GM21390 (cell line): ENCODE data around the gene OXT.
"Not testable (repeated sequence)": the region's sequence is repeated elsewhere in the genome, so short reads cannot be mapped to it uniquely, and the experiment has no call there.

Source experiments
- ATAC-seq: cut with Tn5 transposase; IDR thresholded peaks from one replicate; pipeline ENCODE4 v1.9.1; 2021; ENCODE audit not compliant: unreplicated experiment

Gene OXT

DNA sequence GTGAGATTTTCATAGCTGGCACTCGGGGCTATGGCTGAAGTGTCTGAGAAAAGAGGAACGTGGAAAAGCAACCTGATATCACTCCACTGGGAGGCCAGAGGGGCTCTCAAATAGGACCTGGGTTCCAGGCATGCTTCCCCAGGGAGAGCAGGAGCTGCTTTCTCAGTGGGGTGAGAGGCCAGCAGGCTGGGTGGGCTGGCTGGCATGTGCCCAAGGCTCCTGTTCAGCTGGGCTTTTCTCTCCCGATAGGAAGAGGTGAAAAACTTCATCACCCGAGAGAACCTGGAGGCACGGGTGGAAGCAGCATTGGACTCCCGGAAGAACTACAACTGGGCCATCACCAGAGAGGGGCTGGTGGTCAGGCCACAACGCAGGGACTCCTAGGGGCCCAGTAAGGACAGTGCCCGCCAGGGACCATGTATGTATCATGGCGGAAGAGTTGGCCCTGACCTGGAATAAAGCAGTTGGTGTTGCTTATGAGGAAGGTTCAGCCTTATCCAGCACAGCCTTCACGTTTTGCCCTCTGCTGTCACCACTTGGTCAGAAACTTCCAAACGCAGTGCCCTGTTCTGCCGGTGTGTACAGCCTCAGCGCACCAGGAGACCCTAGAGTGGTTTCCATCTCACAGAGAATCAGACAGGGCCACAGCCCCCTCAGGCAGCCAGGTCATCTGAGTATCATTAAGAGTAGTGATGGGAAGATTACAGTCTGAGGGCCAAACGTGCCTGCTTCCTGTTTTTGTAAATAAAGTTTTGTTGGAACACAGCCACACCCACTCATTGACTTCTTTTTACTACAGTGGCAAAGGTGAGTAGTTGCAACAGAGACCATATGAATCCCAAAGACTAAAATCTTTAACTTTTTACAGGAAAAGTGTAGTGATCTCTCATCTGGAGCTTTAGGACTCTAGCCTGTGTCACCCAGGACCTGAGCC is 23.7 kb upstream of the OXT start:
- ATAC-seq: no peak

DNA sequence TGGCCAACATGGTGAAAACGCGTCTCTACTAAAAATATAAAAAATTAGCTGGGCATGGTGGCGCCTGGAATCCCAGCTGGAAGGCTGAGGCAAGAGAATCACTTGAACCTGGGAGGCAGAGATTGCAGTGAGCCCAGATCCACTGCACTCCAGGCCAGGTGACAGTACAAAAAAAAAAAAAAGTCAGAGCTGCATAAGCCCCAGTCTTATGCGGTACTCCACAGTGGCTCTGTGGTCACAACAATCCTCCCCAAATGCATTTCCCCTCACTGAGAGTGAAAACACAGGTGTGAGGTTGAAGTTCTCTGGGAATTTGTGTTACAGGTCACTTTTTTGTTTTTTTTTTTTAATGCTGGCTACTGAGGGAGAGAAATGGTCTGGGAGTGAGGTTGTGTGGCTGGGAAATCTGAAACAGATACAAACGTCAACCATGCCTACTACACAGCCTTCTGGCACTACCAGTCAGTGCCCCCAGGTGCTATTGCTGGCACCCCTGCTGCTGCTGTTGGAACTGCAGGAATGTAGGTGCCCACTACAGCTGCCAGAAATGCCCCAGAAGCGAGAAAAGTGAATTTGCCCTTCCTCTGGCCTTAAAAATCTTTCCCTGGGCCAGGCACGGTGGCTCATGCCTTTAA is 19.9 kb upstream of the OXT start:
- no peak for ATAC-seq

DNA sequence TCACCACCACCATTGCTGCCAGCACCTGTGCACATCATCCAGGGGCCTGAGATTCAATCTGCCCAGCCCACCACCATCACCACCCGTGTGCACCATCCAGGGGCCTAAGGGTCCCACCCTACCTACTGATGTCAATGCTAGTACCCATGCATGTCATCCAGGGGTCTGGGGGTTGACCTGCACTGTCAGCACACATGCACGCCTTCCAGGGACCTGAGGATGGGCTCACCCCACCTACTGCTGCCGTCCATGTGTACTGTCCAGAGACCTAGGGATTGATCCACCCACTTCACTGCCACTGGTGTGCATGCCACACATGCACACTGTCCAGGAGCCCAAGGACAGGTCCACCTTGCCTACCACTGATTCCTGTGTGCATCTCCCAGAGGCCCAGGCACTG is 11.9 kb upstream of the OXT start:
- no peak for ATAC-seq

DNA sequence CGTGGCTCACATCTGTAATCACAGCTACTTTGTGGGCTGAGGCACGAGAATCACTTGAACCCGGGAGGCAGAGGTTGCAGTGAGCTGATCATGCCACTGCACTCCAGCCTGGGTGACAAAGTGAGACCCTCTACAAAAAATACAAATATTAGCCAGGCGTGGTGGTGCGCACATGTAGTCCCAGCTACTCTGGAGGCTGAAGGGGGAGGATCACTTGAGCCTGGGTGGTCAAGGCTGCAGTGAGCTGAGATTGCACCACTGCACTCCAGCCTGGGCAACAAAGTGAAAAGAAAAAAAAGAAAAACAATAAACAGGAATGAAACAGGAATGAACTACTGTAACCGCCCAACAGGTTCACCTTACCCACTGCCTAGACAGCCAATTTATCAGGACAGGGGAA is 7.3 kb upstream of the OXT start:
- ATAC-seq: not testable (repeated sequence)

DNA sequence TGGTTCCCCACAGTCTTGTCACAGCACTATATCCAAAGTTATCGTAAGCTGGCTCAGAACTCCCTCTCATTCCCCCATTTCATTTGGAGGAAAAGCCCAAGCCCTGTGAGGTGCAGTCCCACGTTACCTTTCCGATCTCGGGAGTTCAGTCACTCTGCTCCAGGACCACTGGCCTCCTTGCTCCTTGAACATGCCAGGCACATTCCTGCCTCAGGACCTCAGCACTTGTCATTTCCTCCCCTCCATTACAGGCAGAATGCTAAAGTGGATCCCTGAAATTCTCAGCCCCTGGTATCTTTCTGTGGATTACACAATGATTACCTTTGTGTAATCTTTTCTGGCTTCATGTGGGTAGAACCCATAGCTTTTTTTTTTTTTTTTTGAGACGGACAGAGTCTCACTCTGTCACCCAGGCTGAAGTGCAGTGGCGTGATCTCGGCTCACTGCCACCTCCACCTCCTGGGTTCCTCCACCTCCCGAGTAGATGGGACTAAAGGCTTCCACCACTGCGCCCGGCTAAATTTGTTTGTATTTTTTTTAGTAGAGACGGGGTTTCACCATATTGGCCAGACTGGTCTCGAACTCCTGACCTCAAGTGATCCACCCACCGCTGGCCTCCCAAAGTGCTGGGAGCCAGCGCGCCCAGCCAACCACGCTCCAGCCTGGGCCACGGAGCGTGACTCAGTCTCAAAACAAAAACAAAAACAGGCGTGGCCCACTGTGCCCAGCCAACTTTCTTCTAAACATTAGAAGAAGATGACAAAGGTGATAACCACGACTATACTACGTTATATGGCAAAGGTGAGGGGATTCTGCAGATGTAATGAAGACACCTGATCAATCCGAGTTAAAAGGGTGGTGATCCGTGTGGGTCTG is 4.0 kb upstream of the OXT start:
- no peak for ATAC-seq

DNA sequence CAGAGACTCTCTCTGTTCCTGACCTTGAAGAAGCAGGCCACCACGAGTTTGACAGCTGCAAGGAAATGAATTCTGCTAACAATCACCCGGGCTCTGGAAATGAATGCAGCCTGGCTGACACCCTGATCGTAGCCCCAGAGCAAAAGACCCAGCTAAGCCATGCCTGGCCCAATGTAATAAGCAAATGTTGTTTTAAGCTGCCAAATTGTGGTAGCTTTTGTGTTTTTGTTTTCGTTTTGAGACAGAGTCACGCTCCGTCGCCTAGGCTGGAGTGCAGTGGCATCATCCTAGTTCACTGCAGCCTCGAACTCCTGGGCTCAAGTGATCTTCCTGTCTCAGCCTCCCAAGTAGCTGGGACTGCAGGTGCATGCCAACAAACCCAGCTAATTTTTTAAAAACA is 3.3 kb upstream of the OXT start:
- no peak for ATAC-seq

DNA sequence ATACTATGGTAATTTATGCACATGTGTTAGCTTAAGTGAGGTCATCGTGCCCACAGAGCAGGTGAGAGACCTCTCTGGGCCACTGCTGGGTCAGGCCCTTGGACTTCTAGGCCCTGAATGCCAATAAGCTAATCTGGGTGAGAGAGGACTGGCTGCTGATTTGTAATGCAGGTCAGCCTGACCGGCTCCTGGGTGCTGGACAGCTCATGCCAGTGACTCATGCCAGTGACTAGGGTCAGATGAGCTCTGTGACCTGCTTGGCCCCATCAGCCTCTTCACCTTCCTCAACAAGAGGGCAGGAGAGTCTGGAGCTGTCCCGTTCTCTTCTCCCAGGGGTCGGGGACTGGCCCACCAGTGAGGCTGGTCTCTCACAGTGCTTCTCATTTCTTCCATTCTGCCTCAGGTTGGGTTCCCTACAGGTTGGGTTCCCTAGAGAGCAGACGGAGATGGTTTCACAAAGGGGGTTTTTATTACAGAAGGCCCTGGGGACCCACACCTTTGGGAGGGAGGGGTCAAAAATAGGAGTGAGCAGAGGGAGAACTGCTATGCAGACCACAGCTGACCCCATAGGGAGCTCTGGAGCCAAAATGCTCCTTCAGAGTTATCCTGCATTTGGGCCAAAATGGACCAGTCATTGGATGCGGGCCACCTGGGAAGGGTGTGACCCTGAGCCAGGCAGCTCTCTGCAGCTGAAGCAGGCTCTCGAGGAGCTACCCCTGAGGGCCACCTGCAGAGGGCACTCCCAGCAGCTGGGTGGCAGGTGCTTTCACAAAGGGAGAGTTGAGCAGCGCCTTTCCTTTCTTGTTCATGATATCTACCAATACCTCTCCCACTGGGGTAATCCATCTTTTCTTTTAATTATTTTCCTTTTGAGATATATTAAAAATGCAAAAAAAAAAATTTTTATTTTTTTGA is 2.2 kb upstream of the OXT start:
- no peak for ATAC-seq

DNA sequence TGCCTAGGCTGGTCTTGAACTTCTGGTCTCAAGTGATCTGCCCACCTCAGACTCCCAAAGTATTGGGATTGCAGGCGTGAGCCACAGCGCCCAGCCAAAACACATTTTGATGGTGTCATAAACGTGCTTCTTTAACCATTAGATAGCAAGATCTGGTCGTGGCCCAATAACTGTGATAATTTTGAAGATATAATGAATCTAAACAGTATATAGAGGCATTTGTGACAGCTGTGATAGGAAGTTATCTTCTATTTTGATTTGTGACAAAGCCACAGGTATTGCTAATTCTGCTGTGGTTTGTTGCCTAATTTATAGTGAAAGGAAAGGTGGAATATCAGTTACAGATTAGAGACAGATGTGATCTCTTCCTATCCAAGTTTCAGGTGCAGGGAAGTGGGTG is 695 bp upstream of the OXT start:
- no peak for ATAC-seq

DNA sequence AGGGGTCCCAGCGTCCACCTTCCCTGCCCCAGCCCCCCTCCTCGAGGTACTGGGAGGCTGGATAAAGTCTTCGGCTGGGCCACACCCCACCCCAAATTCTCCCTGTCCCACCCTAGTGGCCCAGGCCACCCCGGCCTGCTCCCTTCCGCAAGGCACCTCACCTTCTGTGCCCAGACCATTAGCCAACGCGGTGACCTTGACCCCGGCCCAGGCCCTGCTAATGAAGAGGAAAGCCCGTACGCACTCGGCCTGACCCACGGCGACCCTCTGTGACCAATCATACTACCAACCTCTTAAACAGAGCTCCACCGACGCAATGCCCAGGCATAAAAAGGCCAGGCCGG is 182 bp upstream of the OXT start:
- no peak for ATAC-seq

DNA sequence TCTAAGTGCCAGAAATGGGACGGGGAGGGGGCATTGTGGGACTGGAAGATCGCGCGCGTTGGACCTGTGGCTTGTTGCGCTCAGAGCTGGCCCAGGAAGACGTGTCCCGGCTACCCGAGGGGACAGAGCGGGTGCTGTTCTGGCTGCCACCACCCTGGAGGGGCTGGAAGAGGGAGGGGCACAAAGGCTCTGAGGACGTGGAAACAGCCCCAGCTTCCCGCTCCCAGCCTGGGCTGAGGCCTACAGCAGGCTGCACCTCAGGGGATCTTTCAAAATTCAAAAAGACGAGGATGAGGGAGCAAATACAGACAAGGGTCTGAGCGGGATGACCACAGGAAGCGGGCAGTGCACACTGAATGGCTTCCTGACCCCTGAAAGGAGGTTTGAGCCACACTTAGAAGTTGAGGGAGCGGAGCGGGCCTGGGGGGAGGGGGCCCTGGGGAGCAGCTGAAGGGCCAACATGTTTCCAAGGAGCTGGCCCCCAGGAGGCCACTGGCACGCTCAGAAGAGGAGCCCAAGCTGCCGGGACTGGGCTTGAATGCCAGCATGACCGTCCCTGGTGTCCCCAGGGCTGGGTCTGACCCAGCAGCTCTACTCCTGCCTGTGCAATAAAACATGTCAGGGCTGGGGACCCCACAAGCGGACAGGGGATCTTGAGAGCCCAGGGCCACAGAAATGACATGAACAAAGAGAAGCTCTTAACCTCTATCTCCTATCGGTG is 1.3 kb downstream of the OXT start:
- ATAC-seq: no peak

DNA sequence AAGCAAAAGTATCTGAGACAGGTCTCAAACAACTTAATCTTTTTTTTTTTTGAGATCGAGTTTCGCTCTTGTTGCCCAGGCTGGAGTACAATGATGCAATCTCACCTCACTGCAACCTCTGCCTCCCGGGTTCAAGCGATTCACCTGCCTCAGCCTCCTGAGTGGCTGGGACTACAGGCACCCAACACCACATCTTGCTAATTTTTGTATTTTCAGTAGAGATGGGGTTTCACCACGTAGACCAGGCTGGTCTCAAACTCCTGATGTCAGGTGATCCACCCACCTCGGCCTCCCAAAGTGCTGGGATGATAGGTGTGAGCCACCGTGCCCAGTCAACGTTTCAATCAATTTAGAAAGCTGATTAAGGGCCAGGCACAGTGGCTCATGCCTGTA is 1.8 kb downstream of the OXT start:
- not testable (repeated sequence) for ATAC-seq

DNA sequence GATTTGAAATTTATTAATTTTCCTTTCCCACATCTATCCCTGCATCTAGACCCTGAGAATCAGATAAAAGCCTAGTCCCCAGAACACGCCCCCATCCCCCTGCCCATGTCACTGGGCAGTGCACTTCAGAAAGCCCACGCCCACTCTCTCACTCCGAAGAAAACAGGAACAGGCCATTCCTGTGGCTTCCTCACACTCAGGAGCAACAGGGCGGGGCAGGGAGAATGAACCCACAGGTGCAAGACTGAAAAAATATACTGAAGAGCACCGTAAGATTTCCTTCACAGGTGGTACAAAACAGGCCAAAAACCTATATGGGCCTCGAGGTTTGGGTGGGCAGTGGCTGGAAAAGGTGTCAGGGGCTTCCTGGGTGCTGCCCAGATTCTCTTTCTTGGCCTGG is 3.4 kb downstream of the OXT start:
- ATAC-seq: no peak

DNA sequence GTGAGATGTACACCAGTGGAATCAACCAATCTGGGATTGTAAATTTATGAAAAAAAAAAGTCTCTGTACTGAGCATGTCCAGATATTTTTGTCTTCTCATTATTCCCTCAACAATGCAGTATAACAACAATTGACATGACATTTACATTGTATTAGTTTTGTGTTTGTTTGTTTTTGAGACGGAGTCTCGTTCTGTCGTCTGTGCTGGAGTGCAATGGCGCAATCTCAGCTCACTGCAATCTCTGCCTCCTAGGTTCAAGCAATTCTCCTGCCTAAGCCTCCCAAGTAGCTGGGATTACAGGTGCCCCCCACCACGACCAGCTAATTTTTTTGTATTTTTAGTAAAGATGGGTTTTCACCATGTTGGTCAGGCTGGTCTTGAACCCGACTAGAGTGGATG is 3.9 kb downstream of the OXT start:
- ATAC-seq: not testable (repeated sequence)

DNA sequence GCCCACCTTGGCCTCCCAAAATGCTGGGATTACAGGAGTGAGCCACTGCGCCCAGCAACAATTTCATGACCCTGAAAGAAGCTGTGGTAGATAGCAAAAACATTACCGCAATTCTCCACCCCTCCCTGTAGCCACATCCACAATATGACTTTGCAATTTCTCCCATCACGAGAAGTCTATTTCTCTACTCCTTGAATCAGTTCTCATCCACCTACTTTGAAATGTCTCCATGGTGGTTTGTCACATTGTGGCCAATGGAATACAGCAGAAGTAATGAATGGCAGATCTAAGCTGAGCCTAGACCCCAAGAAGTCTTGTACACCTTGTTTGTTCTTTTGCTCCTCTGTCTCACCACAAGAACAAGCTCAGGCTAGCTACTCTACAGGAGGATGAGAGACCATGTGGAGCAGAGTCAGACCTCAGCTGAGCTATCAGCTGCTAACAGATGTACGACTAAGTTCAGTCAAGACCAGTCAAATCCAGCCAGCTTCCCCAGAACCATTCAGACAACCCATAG is 6.3 kb downstream of the OXT start:
- ATAC-seq: no peak

DNA sequence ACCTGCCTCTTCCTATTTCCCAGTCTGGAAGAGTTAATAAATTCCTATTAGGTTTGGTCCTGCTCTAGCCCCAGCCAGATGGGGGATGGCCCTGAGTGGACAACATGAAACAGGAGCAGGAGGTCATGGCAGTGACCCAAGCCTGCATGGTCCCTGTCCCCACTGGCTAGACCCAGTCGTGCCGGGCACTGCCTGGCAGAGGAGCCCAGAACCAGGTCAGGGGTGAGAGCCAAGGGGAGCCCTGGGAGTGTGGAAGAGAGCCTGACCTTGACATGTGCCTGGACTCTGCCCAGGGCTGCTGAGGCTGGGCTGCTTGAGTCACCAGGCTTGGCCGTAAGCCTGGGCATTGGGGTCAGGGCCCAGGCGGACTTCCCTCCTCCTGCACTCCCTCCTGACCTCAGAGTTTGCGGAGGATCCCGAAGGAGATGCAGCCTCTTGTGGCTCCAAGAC is 9.5 kb downstream of the OXT start:
- no peak for ATAC-seq

DNA sequence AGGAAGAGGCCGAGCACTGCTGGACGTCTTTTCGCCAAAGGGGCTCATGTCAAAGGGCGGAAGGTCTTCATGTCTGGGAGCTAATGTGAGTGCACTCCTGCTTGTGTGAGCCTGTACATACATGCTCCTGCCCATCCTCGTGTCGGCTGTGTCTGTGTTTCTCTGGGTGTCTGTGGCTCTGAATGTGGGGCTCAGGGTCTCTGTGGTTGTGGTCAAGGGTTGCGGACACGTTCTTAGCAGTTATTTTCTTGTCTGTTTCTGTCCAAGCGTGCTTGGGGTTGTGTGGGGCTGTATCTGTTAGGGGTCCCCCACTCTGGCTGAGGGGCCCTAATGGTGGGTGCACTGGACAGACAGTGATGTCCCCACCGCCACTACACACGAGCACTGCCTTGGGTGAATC is 10.2 kb downstream of the OXT start:
- ATAC-seq: no peak

DNA sequence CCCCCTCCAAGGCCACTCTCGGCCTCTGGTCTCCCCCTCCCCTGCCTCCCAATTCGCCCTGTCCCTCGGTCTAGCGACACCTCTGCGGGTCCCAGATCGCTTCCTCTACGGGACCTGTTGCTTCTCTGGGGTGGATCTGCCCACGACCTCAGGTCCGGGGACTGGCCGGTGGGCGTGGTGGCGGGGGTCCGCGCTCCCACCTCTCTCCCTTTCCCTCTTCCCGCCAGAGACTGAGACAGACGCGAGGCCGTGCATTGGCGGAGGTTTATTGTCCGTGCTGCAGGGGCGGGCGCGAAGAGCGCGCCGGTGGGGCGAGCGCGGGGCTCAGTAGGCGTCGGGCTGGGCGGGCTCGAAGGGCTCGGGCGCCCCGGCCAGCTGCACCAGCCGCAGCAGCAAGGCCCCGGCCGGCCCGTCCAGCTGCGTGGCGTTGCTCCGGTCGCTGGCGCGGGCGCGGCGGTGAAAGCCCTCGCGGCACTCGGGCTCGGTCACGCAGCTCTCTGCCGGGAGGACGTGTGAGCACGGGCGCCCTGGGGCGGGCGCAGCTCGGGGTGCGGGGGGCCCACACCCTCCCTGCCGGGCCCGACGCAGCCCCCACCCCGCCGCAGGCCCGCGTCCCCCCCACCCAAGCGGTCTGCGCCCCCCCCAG is 11.0 kb downstream of the OXT start:
- ATAC-seq: no peak

DNA sequence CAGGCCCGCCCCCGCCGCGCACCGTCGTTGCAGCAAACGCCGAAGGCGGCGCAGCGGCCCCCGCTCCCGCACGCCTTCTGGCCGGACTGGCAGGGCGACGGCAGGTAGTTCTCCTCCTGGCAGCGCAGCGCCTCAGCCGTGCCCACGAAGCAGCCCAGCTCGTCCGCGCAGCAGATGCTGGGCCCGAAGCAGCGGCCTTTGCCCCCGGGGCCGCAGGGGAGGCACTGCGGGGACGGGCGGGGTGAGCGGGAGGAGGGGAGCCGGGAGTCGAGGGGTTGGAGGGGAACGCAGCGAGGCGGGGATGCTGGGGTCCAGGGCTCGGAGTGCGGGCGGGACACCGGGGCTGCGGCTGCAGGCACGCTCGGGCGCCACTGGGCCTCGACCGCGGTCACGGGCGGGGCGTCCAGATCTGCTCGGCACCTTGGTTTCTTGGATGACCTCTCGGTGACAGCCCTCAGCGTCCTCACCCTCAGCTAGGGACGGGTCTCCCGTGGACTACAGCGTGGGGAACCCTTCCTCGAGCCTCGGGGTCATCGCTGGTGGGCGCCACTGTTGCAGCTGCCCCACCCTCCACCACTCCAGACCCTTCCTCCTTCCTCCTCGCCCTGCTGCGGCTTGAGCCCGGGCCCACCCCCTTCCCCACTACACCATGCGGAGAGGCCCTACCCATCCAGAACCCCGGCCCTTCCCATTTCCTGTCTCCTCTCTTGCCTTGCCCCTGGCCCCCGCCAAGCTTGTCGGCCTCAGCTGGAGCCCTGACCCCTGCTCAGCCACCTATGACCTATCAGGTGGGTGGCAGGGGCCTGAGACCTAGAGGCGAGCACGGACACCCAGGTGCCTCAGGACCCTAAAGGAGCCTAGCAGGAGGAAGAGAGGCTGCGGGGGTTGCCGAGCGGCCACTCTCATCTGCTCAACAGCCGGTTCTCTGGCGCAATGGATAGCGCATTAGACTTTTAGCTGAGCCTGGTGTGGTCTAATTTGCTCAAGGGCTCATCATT is 11.8 kb downstream of the OXT start:
- no peak for ATAC-seq
